ENCODE data around the gene NUDCD2.

The NUDCD2 gene

GRCh38 chr5:163459819-163460561 lies at the start of gene NUDCD2:
Gene NUDCD2 (minus strand): TSS chr5:163460102. CDS start chr5:163460050, 52 bp downstream.
- DNase-seq, result peak; percentile 96

- peak; percentile 52 for DNase-seq
Measured at GRCh38 chr5:163509291-163509951, 49.5 kb upstream of the NUDCD2 start.

- DNase-seq, result no peak
Measured at GRCh38 chr5:163508753-163509152, 48.9 kb upstream of the NUDCD2 start.

- DNase-seq, result no peak
Measured at GRCh38 chr5:163506726-163507125, 46.8 kb upstream of the NUDCD2 start.

GRCh38 chr5:163506095-163506457 lies 46.2 kb upstream of the NUDCD2 start:
- no peak for DNase-seq

GRCh38 chr5:163505368-163506094 lies 45.6 kb upstream of the NUDCD2 start, which contains the start of gene MAT2B:
Gene MAT2B (plus strand): TSS chr5:163505619. CDS start chr5:163505687, 68 bp downstream.
- peak; percentile 95 for DNase-seq

GRCh38 chr5:163505049-163505367 lies 45.1 kb upstream of the NUDCD2 start:
- no peak for DNase-seq

GRCh38 chr5:163504079-163504931 lies 44.4 kb upstream of the NUDCD2 start:
- no peak for DNase-seq

- DNase-seq, result peak; percentile 44
Measured at GRCh38 chr5:163503106-163504078, 43.5 kb upstream of the NUDCD2 start.

GRCh38 chr5:163502521-163502920 lies 42.6 kb upstream of the NUDCD2 start:
- DNase-seq, result no peak

GRCh38 chr5:163498886-163499285 lies 39.0 kb upstream of the NUDCD2 start:
- DNase-seq, result peak; percentile 96

- DNase-seq, result no peak
Measured at GRCh38 chr5:163497315-163497714, 37.4 kb upstream of the NUDCD2 start.

GRCh38 chr5:163496286-163496685 lies 36.4 kb upstream of the NUDCD2 start:
- peak; percentile 83 for DNase-seq

- no peak for DNase-seq
Measured at GRCh38 chr5:163489745-163490075, 29.8 kb upstream of the NUDCD2 start.

GRCh38 chr5:163489055-163489744 lies 29.3 kb upstream of the NUDCD2 start:
- peak; percentile 36 for DNase-seq

- DNase-seq, result no peak
Measured at GRCh38 chr5:163478982-163479271, 19.0 kb upstream of the NUDCD2 start.

- DNase-seq, result peak; percentile 20
Measured at GRCh38 chr5:163478126-163478981, 18.5 kb upstream of the NUDCD2 start.

GRCh38 chr5:163475411-163475810 lies 15.5 kb upstream of the NUDCD2 start:
- no peak for DNase-seq

- DNase-seq, result no peak
Measured at GRCh38 chr5:163473635-163474243, 13.8 kb upstream of the NUDCD2 start.

GRCh38 chr5:163467682-163468081 lies 7.8 kb upstream of the NUDCD2 start:
- DNase-seq, result no peak
